Measurements from ENCODE around the gene ADARB2. TPM values are rescaled to one million over a fixed set of nuclear protein-coding genes. Genes with fewer than 3 reads are reported as not detected.
A peak's percentile ranks its signal among the peaks of the same experiment; 100 is the strongest.
"Not testable (repeated sequence)": the region's sequence is repeated elsewhere in the genome, so short reads cannot be mapped to it uniquely, and the experiment has no call there.

The ADARB2 gene
- total RNA-seq, 1 donor from 2014 or later = not detected

DNA sequence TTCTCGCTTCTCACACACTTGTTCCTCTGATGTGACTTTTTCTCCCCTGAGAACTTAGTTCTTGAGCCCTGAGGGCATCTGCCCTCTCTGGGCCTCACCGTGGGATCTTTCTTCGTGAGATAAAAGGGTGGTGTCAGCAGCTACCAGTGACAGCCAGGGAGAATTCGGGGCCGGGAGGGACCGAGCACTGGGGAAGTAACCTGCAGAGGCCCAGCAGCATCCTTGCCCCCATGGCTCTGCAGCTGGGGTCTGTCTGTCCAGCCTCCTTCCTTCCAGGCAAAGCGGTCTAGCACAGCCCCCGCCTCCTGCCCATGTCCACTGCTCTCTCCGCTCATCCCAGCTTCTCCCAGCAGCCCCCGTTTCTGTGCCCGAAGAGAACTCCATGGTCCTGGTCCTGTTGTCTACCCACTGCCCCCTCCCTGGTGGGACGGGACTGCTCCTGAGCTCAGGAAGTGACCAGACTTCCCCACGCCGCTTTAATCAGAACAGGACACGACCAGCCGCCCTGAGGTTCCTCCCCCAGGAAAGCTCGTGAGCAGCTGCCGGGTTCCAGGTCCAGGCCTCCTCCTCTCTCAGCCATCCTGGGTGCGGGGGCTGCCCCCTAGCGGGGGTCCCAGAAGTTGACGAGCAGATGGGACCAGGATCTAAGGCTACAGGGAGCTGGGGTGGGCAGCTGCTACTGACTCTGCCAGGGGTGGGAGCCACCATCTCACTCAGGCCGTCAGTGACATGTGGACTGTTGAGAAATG lies 493.7 kb downstream of the ADARB2 start:
- peak; percentile 1 for DNase-seq

DNA sequence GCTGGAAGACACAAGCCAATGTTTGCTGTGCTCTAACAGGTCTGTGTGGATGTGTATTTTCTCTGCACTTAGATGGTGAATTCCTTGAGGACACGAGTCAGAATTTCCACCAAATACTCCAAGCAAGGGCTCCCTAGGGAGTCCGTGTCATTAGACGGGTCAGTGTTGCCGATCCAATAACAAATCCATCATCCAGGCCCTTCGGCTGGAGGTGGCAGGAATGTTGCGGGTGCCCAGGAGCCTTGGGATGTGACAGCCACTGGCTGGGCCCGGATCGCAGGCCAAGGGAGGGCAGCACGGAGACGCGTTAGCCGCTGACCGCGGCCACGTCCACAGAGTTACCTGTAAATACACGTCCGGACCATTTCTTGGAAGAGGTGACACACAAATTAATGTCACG lies 494.4 kb downstream of the ADARB2 start:
- DNase-seq = no peak

DNA sequence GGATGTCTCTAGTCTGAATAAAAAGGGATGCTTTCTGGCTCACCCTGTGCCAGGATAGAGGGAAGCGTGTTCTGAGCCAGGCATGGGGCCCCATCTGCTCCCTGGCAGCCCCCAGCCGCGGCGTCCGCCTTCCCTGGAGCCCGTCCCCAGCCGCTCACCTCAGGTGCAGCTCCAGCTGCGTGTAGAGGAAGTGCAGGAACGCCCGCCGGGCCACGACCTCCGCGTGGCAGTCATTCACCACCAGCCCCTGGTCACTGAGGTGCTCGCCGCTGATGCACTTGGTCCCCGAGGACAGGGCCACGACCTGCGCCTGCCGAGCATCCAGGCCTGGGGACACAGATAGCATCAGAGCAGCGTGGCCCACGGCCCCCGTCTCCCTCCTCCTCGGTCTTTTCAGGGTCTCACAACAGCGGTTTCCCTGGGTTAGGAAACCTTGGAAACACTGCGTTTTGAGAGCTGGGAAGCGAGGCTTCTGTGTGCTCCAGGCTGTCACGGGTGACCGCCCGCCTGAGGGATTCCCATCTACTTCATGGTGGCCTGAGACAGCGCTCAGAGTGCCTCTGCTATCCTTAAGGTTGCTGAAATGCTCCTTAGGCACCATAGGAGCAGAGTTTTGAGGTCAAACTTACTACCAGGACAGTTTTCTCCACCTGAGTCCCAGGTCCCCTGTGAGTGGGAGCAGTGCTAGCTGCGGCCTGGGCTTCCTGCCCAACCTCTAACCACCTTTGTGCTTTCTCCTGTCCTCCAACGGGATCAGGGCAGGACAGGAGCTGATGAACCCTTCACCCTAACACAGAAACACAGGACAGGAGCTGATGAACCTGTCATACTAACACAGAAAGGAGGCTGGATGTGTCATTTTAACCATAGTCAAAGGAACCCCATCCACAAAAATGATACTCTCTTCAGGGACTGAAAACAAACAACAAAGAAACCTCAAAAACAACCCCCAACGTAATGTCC lies 495.1 kb downstream of the ADARB2 start:
- no peak for DNase-seq

GRCh38 chr10:1241322-1241890 lies 495.9 kb downstream of the ADARB2 start:
- no peak for DNase-seq

- no peak for DNase-seq
Measured at GRCh38 chr10:1240341-1240775, 497.0 kb downstream of the ADARB2 start.

DNA sequence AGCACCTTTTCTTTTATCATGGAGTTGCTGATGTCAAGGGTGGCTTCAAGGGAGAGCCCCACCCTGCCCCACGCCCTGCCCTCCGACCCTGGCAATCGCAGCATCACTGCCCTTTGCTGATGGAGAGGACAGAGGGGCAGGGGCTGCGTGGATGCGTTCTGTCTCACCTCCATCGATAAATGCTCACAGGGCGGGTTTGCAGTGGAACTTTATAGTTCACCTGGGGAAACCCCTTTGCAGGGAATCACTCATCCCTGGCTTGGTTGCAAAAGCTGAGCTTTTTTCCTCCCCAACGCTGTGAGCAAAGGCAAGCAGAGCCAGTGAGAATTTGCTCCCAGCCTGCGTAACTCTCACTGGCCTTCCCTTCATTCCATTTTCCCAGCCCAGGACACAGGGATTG lies 504.3 kb downstream of the ADARB2 start:
- DNase-seq = no peak

DNA sequence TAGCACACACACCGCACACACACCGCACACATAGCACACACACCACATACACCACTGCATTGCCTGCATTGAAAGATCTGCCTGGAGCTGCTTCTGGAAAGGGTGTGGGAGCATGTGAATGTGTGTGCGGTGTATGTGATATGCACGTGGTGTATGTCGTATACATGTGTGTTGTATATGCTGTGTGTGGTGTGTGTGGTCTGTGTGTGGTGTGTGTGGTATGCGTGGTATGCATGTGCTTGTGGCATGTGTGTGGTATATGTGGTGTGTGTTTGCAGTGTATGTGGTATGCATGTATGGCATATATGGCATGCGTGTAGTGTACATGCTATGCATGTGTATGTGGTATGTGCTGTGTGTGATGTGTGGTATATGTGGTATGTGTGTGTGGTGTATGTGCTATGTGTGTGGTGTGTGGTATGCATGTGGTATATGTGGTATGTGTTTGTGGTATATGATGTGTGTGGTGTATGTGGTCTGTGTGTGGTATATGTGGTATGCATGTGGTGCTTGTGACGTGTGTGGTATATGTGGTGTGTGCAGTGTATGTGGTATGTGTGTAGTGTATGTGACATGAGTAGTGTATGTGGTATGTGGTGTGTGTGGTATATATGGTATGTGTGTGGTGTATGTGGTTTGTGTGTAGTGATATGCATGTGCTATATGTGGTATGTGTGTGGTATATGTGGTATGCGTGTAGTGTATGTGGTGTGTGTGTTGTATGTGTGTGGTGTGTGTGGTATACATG lies 505.0 kb downstream of the ADARB2 start:
- no peak for DNase-seq

DNA sequence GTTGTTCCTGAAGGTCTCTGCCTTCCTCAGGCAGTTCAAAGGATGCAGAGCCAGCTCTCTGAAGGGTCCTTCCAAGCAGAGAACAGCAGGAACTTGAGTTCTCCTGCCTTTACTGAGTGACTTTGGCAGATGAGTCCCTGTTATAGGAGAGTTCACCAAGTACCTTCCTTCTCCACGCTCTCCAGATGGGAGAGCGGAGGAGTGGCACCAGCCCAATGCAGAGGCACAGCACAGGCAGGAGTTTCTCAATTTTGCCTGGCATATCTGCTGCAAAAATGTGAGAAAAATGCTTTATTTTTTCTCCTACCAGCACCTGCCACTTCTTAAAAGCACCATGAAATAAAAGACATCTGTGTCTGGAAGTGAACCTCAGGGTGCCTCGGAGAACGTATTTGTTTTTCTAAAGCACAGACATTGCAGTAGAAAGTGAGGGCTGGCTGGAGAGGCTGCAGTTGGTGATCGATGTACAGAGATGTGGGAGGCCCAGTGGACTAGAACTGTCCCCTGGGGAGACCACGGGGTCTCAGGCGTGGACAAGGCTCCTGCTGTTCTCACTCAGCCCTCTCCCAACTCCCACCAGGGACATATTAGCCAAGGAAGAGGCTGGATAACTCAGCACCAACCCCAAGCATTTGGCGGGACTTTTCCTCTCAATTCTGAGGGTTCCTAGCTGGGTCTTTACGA lies 506.6 kb downstream of the ADARB2 start:
- no peak for DNase-seq

- no peak for DNase-seq
Measured at GRCh38 chr10:1230138-1230537, 507.2 kb downstream of the ADARB2 start.

DNA sequence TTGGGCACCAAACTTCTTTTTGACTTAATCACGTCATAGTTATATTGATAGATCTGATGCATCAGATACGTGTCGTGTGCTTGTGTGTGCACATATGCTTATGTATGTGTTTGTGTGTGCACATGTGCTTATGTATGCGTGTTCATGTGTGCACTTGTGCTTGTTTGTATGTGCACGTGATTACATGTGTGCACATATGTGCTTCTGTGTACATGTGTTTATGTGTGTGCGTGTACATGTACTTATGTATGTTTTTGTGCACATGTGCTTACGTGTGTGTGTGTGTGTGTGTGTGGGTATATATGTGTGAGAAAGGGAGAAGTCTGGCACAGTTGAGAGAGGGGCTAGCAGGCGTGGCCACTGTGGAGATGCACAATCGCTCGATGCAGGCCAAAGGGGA lies 507.8 kb downstream of the ADARB2 start:
- DNase-seq = no peak

DNA sequence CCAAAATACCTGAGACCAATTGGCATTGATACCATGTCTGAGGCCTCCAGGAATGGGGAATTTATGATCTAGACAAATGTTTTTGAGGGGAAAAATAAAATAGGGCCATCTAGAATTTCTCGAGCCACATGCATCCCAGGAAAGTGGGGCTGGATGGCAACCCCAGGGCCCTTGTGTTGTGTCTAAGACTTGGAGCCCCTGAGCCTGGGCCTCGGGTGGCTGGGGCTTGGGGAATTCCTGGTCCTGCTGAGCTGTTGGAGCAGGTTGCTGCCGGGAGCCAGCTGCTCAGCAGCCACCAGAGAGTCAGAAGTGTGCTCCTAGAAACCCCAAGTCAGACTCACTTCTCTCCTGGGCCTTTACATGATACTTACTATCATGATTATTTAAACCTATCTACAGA lies 508.2 kb downstream of the ADARB2 start:
- no peak for DNase-seq

DNA sequence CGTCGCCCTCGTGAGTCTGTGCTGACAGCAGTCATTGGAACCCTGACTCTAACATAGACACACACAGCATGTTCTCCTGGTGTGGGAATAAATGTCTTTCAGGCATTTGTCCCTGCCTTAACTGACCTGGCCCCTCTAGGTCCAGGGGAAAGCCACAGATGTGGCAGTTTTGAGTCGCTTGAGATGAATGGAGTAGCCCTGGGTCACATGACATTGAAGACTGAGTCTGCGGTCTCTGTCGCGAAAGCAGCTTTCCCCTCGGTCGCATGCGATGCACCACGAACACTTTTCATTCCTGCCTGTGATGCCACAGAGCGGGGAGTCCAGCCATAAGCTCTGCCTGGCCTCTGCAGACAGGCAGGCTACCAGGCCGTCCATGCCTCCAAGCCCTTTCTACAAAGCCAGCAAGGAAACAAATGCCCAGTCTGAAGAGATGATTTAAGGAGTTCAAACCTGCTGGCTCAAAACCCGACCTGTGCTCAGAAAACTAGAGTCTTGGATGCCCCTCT lies 508.8 kb downstream of the ADARB2 start:
- DNase-seq = no peak

GRCh38 chr10:1227510-1228402 lies 509.6 kb downstream of the ADARB2 start:
- DNase-seq = no peak

DNA sequence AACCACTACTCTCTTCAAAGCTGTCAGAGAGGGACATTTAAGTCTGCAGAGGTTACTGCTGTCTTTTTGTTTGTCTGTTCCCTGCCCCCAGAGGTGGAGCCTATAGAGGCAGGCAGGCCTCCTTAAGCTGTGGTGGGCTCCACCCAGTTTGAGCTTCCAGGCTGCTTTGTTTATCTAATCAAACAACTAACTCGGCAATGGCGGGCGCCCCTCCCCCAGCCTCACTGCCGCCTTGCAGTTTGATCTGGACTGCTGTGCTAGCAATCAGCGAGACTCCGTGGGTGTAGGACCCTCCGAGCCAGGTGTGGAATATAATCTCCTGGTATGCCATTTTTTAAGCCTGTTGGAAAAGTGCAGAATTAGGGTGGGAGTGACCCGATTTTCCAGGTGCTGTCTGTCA lies 510.4 kb downstream of the ADARB2 start:
- DNase-seq = not testable (repeated sequence)

DNA sequence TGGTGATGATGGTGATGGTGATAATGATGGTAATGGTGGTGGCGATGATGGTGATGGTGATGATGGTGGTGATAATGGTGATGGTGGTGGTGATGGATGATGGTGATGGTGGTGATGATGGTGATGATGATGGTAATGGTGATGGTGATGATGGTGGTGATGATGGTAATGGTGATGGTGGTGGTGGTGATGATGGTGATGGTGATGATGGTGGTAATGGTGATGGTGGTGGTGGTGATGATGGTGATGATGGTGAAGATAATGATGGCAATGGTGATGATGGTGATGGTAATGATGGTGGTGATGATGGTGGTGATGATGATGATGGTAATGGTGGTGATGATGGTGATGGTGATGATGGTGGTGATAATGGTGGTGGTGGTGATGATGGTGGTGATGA lies 517.5 kb downstream of the ADARB2 start:
- not testable (repeated sequence) for DNase-seq

- no peak for DNase-seq
Measured at GRCh38 chr10:1217661-1218060, 519.7 kb downstream of the ADARB2 start.

GRCh38 chr10:1217237-1217587 lies 520.1 kb downstream of the ADARB2 start:
- DNase-seq = no peak

DNA sequence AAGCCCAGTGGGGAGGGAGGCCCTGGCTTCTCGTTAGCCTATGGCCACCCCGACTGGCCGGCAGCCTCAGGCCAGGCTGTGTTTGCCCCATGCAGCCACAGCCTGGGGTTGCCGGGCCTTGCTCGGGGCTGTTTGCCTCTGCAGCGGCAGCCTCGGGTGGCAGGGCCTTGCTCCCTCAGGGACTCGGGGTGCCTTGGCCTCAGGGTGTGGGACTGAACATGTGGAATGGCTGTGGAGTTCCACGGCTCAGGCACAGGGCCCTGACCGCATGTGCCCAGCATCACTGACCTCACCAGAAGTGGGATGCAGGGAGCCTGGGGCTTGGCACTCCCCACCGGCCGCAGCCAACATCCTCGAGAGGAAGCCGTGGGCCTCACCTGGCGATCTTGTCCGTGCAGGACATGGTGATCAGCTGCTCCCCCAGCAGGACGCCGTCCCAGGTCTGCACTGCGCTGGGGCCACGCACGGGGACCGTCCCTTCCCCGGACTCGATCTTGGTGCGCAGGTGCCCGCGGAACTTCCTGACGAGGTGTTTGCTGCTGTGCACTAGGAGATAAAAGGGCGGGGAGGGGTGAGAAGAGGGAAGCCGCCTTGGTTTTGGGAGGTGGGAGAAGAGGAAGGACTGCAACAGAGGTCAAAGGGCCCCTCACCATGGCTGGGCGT lies 520.6 kb downstream of the ADARB2 start:
- no peak for DNase-seq

- no peak for DNase-seq
Measured at GRCh38 chr10:1215862-1216573, 521.3 kb downstream of the ADARB2 start.

All from dermis blood vessel endothelial cell (primary cell).